Measurements from ENCODE around the gene MZB1. TPM values are rescaled to one million over a fixed set of nuclear protein-coding genes. Genes with fewer than 3 reads are reported as not detected.

Gene MZB1
- under 0.01 and 0.22 TPM in 2 replicates for total RNA-seq

DNA sequence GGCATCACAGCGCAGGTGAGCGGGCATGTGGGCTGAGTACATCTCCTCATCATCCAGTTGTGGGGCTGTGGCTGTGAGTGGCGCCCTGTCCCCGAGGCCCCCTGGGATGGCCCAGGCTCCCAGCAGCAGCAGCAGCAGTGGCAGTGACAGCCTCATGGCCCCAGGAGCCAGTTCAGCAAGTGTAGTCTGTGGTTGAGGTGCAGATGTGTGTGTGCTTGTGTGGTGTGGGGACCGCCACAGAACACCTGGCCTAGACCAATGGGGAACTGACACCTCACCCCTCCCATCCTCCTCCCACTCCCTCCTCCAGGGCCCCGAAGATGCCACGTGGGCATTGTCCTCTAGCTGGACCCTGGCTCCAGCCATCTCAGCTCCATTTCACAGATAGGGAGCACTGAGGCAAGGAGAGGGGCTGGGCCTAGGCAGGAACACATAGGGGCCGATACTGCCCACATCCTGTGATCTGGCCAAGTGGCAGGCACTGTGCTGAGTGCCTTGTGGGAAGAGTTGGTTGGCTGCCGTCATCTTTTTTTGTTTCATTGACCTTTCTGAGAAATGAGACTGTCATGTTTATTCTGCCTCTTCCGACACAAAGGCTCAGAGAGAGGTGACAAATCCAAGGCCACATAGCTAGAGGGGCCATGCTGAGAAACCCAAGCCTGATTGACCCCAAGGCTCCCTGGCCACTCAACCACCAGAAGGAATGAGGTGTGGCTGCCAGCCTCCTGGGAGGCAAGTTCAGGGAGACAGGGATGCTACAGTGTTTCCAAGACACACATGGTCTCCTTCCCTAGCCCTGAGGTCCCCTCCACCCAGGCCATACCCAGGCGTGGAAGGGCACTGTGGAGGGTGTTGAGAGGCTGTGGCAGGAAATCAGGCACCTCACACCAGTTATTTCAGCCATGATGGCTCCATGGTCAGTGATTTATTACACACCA is at the start of gene MZB1:
Gene MZB1, minus strand, starts transcription at position 213 of the 938 bp plus-strand sequence. Its CDS starts 57 bp downstream, at position 156.
- DNase-seq (ENCODE audit: low read depth in 2 of 2), result no peak

GRCh38 chr5:139439013-139439903 is 49.5 kb upstream of the MZB1 start, which contains the start of gene DNAJC18:
TSS of gene DNAJC18 (minus strand) at chr5:139439525. CDS start at chr5:139439445, 80 bp downstream.
- peak; percentile 86 to 91 for DNase-seq (ENCODE audit: low read depth in 2 of 2)

- DNase-seq (ENCODE audit: low read depth in 2 of 2), result no peak
Measured at GRCh38 chr5:139438707-139439012, 48.9 kb upstream of the MZB1 start.

DNA sequence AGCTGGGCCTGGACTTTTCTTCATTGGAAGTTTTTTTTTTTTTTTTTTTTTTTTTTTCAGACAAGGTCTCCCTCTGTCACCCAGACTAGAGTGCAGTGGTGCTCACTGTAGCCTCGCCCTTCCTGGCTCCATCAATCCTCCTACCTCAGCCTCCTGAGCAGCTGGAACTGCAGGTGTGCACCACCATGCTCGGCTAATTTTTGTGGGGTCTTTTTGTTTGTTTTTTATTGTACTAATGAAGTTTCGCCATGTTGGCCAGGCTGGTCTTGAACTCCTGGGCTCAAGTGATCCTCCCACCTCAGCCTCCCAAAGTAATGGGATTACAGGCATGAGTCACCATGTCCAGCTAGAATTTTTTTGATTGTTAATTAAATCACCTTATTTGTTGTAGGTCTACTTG is 46.0 kb upstream of the MZB1 start:
- no peak for DNase-seq (ENCODE audit: low read depth in 2 of 2)

DNA sequence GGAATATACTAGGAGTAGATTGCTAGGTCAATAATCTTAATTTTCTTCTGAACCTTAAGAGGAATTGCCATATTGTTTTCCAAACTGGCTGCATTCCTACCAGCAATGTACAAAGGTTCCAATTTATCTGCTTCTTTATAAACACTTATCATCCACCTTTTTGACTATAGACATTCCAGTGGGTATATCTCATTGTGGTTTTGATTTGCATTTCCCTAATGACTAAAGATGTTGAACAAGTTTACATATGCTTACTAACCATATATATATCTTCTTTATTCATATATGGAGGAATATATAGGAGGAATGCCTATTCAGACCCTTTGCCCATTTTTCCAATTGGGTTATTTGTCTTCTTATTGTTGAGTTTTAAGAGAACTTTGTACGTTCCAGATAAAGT is 42.0 kb upstream of the MZB1 start:
- DNase-seq (ENCODE audit: low read depth in 2 of 2), result no peak

DNA sequence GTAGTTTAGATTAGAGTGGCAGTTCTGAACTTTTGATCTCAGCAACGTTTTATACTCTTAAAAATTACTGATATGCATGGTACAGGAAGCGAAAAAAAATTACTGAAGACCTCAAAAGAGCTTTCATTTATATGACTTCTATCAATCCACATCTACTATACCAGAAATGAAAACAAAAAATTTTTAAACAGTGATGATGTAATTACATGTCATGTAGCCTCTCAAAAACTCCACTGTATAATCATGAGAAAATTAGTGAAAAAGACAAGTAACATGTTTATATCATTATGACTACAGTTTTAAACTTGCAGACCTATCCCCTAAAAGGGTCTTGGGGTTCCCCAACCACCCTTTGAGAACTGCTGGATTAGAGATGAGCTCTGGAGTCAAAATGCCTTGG is 40.3 kb upstream of the MZB1 start:
- no peak for DNase-seq (ENCODE audit: low read depth in 2 of 2)

- no peak for DNase-seq (ENCODE audit: low read depth in 2 of 2)
Measured at GRCh38 chr5:139426203-139426885, 36.6 kb upstream of the MZB1 start.

DNA sequence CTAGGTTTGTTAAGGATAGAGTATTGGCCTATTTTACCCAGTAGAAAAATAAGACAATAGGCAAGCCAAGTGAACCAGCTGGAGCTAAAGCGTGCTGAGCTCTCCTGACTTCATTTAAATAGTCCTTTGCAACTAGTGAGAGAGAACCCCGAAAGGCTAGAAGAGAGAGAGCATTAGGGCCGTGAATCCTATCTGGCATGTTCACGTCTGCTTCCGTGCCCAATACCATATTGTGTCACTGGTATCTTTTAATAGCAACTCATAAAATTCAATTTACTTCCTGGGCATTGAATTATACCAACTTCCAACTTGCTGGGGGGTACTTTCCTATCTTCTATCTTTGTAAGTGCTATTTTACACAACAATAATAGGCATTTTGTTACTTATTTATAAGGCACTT is 35.8 kb upstream of the MZB1 start:
- no peak for DNase-seq (ENCODE audit: low read depth in 2 of 2)

DNA sequence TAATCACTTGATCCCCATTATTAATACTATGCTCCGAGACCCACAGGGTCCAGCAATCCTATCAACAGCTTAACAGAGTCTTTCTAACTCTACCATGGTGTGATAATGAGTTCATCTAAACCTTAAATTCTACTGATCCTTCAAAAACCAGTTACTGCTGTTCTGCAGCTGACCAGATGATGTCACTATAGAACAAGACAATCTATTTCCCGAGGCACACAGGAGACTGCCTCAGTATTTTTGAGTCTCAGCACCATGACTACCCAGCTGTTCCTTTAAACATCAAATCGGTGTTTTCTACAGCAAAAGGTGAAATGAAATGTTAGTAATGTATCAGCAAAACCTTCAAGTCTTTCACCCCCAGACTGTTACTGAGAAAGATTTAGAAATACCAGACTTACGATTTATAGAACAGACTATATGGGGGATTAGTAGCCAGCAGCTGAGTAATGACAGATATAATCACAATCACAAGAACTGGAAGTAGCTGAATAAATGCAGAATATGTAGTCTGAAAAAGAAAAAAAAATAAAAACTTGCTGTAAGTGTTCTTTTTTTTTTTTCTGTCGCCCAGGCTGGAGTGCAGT is 32.7 kb upstream of the MZB1 start:
- peak; percentile 79 to 82 for DNase-seq (ENCODE audit: low read depth in 2 of 2)

DNA sequence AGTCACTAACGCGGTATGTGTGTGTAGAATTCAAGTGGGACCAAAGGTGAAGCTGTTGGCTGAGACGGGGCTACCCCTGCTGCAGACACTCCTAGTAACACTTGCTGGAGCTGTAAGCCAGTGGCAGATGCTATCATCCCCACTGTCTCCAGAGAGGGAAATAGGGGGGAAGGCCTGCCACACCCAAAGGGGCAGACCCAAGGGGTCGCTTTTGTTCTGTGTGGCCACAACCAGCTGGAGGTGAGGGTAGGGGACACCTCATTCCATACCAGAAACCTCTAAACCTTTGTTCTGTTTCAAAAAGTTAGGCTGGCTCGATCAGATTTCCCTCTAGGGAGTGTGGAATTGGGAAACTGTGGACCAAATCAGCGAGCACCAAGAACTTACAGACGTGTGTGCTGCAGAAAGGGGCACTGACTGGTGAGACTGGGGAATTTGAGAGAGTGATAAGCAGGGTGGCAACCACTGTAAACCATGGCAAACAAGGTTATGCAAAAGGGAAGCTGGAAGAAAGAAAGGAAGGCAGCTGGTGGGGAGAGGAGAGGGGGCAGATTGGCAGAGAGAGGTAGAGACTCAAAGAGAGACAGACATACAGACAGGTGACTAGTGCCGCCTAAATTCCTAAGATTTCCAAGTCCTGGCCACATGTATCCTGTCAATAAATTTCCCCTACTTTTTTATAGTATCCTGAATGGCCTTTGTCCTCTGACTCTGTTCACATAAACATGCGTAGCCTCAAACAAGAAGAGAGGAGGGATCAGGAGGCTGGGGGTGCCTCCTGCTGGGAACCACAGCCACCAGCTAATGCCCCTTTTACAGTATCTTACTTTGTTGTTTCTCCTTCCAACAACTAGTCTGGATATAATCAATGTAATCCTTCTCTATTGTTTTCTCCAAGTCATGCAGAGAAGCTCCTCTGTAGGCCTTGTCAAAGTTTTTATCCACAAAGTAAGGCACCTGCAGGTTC is 29.8 kb upstream of the MZB1 start:
- DNase-seq (ENCODE audit: low read depth in 2 of 2), result peak in 1 of 2 donors; percentile 27

GRCh38 chr5:139418793-139419192 is 29.1 kb upstream of the MZB1 start:
- peak in 1 of 2 donors; percentile 16 for DNase-seq (ENCODE audit: low read depth in 2 of 2)

- peak in 1 of 2 donors; percentile 15 for DNase-seq (ENCODE audit: low read depth in 2 of 2)
Measured at GRCh38 chr5:139417214-139417613, 27.5 kb upstream of the MZB1 start.

DNA sequence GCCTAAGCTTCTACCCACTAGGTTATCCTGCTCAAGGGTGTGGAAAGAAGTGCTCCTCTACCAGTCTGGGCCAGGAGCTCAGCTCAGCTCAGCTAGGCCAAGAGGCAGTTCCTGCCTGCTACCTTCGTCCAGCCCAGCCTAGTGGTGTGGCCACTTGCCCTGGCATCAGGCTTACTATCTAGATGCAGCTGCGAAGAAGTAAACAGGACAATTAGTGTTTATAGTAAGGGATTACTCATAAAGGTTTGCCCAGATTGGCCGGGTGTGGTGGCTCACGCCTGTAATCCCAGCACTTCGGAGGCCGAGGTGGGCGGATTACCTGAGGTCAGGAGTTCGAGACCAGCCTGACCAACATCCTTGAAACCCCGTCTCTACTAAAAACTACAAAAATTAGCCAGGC is 26.9 kb upstream of the MZB1 start:
- peak in 1 of 2 donors; percentile 29 for DNase-seq (ENCODE audit: low read depth in 2 of 2)

- no peak for DNase-seq (ENCODE audit: low read depth in 2 of 2)
Measured at GRCh38 chr5:139415869-139416268, 26.2 kb upstream of the MZB1 start.

- peak in 1 of 2 donors; percentile 76 for DNase-seq (ENCODE audit: low read depth in 2 of 2)
Measured at GRCh38 chr5:139415221-139415861, 25.6 kb upstream of the MZB1 start.

DNA sequence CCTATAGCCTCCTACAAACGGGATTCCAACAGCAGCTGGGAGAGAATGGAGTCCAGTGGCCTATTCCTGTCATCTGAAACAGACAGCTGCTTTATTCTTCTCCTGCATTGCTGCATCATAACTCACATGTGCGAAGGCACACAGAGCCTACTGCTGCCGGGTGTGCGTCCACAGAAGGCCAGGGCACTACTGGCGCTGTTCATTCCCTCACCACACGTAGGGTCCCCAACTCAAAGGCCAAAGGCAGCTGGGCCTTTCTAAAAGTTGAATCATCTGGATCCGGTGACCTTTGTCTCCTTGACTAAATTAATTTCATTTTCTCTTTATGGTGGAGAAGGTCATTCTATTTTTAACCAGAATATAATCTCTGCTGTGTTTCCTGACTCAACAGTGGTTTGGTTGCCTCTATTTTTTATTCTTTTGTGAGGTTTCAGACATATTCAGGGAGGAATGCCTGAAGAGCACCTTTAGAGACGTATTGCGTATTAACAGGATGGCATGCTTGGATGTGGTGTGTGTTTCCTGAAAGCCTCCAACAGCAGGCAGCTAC is 24.9 kb upstream of the MZB1 start:
- peak in 1 of 2 donors; percentile 49 for DNase-seq (ENCODE audit: low read depth in 2 of 2)

DNA sequence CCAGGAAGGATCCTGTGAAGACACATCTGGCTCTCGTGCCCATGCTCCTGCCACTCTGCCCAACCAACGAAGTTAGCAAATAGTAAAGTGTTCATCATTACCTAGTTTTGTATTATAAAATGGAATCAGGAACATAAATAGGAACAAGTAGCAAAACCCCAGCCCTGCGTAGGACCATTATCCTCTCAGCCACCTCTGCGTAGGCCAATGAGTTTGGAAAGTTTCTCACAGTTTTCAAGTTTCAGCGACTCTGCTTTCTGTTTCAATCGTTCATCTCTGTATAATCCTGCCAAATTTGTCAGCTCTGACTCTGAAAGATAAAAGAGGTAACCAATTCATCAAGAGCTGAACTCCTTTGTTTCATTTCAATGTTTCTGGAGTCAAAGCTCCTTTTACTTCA is 24.2 kb upstream of the MZB1 start:
- no peak for DNase-seq (ENCODE audit: low read depth in 2 of 2)

- DNase-seq (ENCODE audit: low read depth in 2 of 2), result no peak
Measured at GRCh38 chr5:139413153-139413552, 23.4 kb upstream of the MZB1 start.

Data from lung microvascular endothelial cell (primary cell).